HepG2 (cell line): Measurements from ENCODE around the gene TNFRSF13B. TPM values are rescaled to one million over a fixed set of nuclear protein-coding genes. Genes with fewer than 3 reads are reported as not detected.

ENCODE experiments used
- ATAC-seq: fragments of 200-7000 bp; cut with Tn5 transposase; 3 replicates; pipeline ENCODE4 v1.9.1; 2020; ENCODE audit warnings: mild to moderate bottlenecking, moderate library complexity
- BruUV-seq: library from RNA; stranded (reverse); fragments of 400-500 nt; replicated peaks from 2 replicates; lab custom pipeline; 2021; lab: Mats Ljungman, UMichigan
- CTCF ChIA-PET: fragments of 300-600 bp; formaldehyde crosslinking; extraction: SDS; loops from one replicate; lab custom pipeline; 2021; ENCODE audit warnings: low total read pairs, inconsistent platforms, low intra/inter-chr PET ratio; lab: Yijun Ruan, JAX
- POLR2A ChIA-PET: fragments of 350-600 bp; sonication (Branson Sonifier 250); formaldehyde crosslinking; loops from one replicate; lab custom pipeline; 2020; ENCODE audit warnings: antibody characterized with exemption, inconsistent platforms; lab: Yijun Ruan, JAX
- DNase-seq: peaks from one replicate; pipeline ENCODE4 v3.0.0-alpha.2; 2015; ENCODE audit warnings: low spot score
- FAIRE-seq: peaks from 3 replicates; lab custom pipeline; 2011; peaks lifted over from hg19 to GRCh38; lab: Jason Lieb, UNC
- H2AFZ ChIP-seq: one replicate; pipeline ENCODE4 v1.6.1; 2011; ENCODE audit warnings: low read length, inconsistent platforms
- H3K27ac ChIP-seq: fragments of 300-600 bp; 3 replicates; pipeline ENCODE4 v1.8.0; 2011; ENCODE audit warnings: mixed run types, mild to moderate bottlenecking, mixed read lengths, low read length, inconsistent platforms; ENCODE audit not compliant: insufficient read depth; ENCODE audit errors: extremely low read length
- H3K27me3 ChIP-seq, 2 experiments: fragments of 200-600 bp in 1 of 2; 2 replicates in 1 of 2; 3 replicates in 1 of 2; pipeline versions ENCODE4 v1.6.0 to v1.8.0; 2011; ENCODE audit warnings: low read length in 2 of 2, mild to moderate bottlenecking in 2 of 2, moderate library complexity in 2 of 2, inconsistent platforms in 1 of 2; ENCODE audit not compliant: insufficient read depth in 2 of 2, control insufficient read depth in 1 of 2
- H3K36me3 ChIP-seq, 2 experiments: fragments of 200-600 bp in 1 of 2; replicated peaks in 1 of 2; 2 replicates in 1 of 2; 3 replicates in 1 of 2; pipeline versions ENCODE4 v1.5.1 to v1.8.0; 2011; ENCODE audit warnings: low read length in 2 of 2, inconsistent platforms in 1 of 2; ENCODE audit not compliant: insufficient read depth in 2 of 2, control insufficient read depth in 1 of 2
- H3K4me1 ChIP-seq: 2 replicates; pipeline ENCODE4 v1.5.1; 2012; ENCODE audit warnings: low read length, inconsistent platforms; ENCODE audit not compliant: insufficient read depth
- H3K4me2 ChIP-seq: 2 replicates; pipeline ENCODE4 v1.6.0; 2011; ENCODE audit warnings: low read depth, low read length, inconsistent platforms
- H3K4me3 ChIP-seq, 3 experiments: fragments of 200-600 bp in 1 of 3; sonication (generic), shearing (Covaris generic) in 1 of 3; replicated peaks in 1 of 3; 2 replicates each; pipeline ENCODE4 v1.5.1; 2011 to 2016; ENCODE audit warnings: low read length in 3 of 3, inconsistent platforms in 2 of 3, low read depth in 2 of 3, mild to moderate bottlenecking in 2 of 3, control low read depth in 1 of 3, mixed read lengths in 1 of 3; ENCODE audit not compliant: insufficient read depth in 1 of 3
- H3K79me2 ChIP-seq: one replicate; pipeline ENCODE4 v1.6.1; 2011; ENCODE audit warnings: low read length, inconsistent platforms; ENCODE audit not compliant: insufficient read depth
- H3K9ac ChIP-seq: 2 replicates; pipeline ENCODE4 v1.6.0; 2011; ENCODE audit warnings: mild to moderate bottlenecking, low read depth, low read length, inconsistent platforms; ENCODE audit not compliant: insufficient read depth
- H3K9me3 ChIP-seq: 2 replicates; pipeline ENCODE4 v1.5.1; 2012; ENCODE audit warnings: mild to moderate bottlenecking, low read length
- H4K20me1 ChIP-seq: 2 replicates; pipeline ENCODE4 v1.6.0; 2011; ENCODE audit warnings: inconsistent platforms, mild to moderate bottlenecking, low read length, moderate library complexity; ENCODE audit not compliant: insufficient read depth
- CAMTA2 ChIP-seq: sonication (generic); formaldehyde crosslinking; IDR thresholded peaks from 2 replicates; pipeline ENCODE4 v1.4.0; 2020; ENCODE audit warnings: mild to moderate bottlenecking, missing genetic modification reagents, borderline replicate concordance
- FIP1L1 ChIP-seq: fragments of 200-400 bp; formaldehyde crosslinking; IDR thresholded peaks from 2 replicates; pipeline ENCODE4 v1.6.1; 2018; ENCODE audit warnings: low read depth, mild to moderate bottlenecking, low read length, moderate library complexity, borderline replicate concordance; ENCODE audit not compliant: insufficient read depth
- HNRNPL ChIP-seq: fragments of 200-400 bp; formaldehyde crosslinking; IDR thresholded peaks from 2 replicates; pipeline ENCODE4 v1.6.1; 2017; ENCODE audit warnings: mild to moderate bottlenecking, low read depth, low read length
- NAIF1 ChIP-seq: sonication (generic); formaldehyde crosslinking; IDR thresholded peaks from 2 replicates; pipeline ENCODE4 v1.5.0; 2020; ENCODE audit warnings: mild to moderate bottlenecking, missing genetic modification reagents, borderline replicate concordance
- REPIN1 ChIP-seq: sonication (generic); formaldehyde crosslinking; IDR thresholded peaks from 2 replicates; pipeline ENCODE4 v1.8.0; 2022; ENCODE audit warnings: missing genetic modification reagents, low read depth, mild to moderate bottlenecking, borderline replicate concordance
- TARDBP ChIP-seq: sonication (generic); formaldehyde crosslinking; IDR thresholded peaks from 2 replicates; pipeline ENCODE4 v1.8.0; 2022; ENCODE audit warnings: mild to moderate bottlenecking, missing genetic modification reagents
- ZFP37 ChIP-seq: sonication (generic); formaldehyde crosslinking; IDR thresholded peaks from 2 replicates; pipeline ENCODE4 v1.4.0; 2020; ENCODE audit warnings: missing genetic modification reagents, borderline replicate concordance
- ZFP82 ChIP-seq: sonication (generic); formaldehyde crosslinking; IDR thresholded peaks from 2 replicates; pipeline ENCODE4 v1.5.1; 2020; ENCODE audit warnings: mild to moderate bottlenecking, missing genetic modification reagents, borderline replicate concordance
- ZNF253 ChIP-seq: sonication (generic); formaldehyde crosslinking; IDR thresholded peaks from 2 replicates; pipeline ENCODE4 v1.8.0; 2022; ENCODE audit warnings: mild to moderate bottlenecking, missing genetic modification reagents, borderline replicate concordance
- ZNF274 ChIP-seq: sonication (generic); formaldehyde crosslinking; IDR thresholded peaks from 2 replicates; pipeline ENCODE4 v1.5.1; 2020; ENCODE audit warnings: mild to moderate bottlenecking, missing genetic modification reagents
- ZNF317 ChIP-seq: sonication (generic); formaldehyde crosslinking; IDR thresholded peaks from 2 replicates; pipeline ENCODE4 v1.5.0; 2020; ENCODE audit warnings: mild to moderate bottlenecking, missing genetic modification reagents
- ZNF558 ChIP-seq: sonication (generic); formaldehyde crosslinking; IDR thresholded peaks from 2 replicates; pipeline ENCODE4 v1.9.0; 2022; ENCODE audit warnings: mild to moderate bottlenecking, missing genetic modification reagents, borderline replicate concordance
- ZNF564 ChIP-seq: sonication (generic); formaldehyde crosslinking; IDR thresholded peaks from 2 replicates; pipeline ENCODE4 v1.8.1; 2023; ENCODE audit warnings: mild to moderate bottlenecking, missing genetic modification reagents
- ZNF652 ChIP-seq: IDR thresholded peaks from 2 replicates; pipeline ENCODE4 v1.6.1; 2016; ENCODE audit warnings: low read depth, borderline replicate concordance
- WGBS: methylation state at CpG from one replicate; pipeline ENCODE4 v1.1.6; 2017; ENCODE audit warnings: low lambda C conversion rate; 5-methylcytosine and 5-hydroxymethylcytosine counted together
- in situ Hi-C: cut with HindIII; loops from 2 replicates; pipeline ENCODE4 v1.10.0; 2017; ENCODE audit warnings: low pct_unique_long_range_greater_than_20kb; ENCODE audit not compliant: extremely low pct_ligation_motif_present
- intact Hi-C: fragments of 100-400 bp; cut with micrococcal nuclease; formaldehyde crosslinking; loops from one replicate; pipeline ENCODE4 v1.10.0; 2022; ENCODE audit not compliant: unreplicated experiment
- polyA plus RNA-seq, 8 experiments: library from polyadenylated mRNA; depleted of rRNA in 3 of 8; stranded (reverse) in 7 of 8; unstranded in 1 of 8; fragments of >200 nt; fragmentation: Illumina TruSeq in 4 of 8; extraction: Trizol in 4 of 8; gene quantifications; 2 replicates each; pipeline versions ENCODE4 v1.2.1 to v1.2.3, GENCODE V29; 2011 to 2016; ENCODE audit warnings: low read depth in 4 of 8, missing spikeins in 1 of 8, mixed read lengths in 1 of 8; ENCODE audit not compliant: insufficient read depth in 1 of 8
- total RNA-seq, 5 experiments: library from RNA; depleted of rRNA; stranded (reverse); fragments of >200 nt; fragmentation: Illumina TruSeq; extraction: Trizol; gene quantifications; 2 replicates each; pipeline ENCODE4 v1.2.3, GENCODE V29; 2016; ENCODE audit warnings: low read depth in 1 of 5
- TF ChIP-seq, protein P1 (sequence below): sonication (generic); formaldehyde crosslinking; IDR thresholded peaks from 2 replicates; pipeline ENCODE4 v1.8.1; 2023; ENCODE audit warnings: mild to moderate bottlenecking, missing genetic modification reagents
- TF ChIP-seq, protein P2 (sequence below): sonication (generic); formaldehyde crosslinking; IDR thresholded peaks from 2 replicates; pipeline ENCODE4 v1.8.1; 2023; ENCODE audit warnings: missing genetic modification reagents, inconsistent platforms, borderline replicate concordance

TNFRSF13B gene
- total and polyA plus RNA-seq, 2 of the 13 experiments (the other 11 are each of a cell fraction or from before 2014, with no cell fraction given), result not detected

DNA sequence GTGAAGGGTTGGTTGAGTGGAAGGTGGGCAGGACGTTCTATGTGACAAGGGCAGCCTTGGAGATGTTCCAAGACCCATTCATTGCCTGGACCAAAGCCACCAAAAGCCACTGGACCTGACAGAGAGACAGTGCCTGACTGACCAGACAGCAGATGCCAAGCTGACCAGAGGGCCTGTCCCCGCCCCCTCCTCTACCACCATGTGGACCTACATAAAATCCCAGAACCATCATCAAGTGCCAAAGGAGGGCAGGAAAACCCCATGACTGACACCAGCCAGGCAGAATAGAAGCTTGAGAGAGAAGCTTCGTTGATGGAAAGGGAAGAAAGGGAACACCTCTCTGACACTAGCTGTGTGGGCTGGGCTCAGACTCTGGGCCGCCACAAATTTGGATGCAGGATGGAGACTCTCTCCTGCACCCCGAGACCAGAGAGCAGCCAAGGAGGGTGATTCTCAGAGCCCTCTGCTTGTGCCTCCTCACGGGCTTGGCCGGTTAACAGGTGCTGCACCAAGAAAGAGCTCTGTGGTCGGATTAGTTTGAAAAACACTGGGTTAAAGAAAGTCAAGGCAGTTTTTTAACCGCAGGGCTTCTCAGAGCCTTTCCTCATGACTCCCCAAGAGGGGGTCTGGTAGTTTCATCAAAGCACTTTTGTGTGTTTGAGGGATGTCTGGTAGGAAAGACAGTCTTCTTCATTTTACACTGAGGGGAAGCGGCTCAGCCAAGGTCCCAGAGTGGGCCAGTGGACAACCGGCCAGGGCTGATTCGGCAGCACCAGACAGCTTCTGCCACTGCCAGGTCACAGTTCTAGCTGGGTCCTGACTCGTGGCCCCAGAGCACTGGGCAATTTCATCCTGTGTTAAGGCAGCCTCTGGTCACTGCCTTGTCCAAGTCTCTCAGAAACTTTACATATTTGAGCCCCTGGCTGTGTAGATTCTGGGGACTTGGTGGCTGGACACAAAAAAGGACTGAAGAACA lies 1.7 kb downstream of the TNFRSF13B start (continued):
- TF ChIP-seq REPIN1 (CRISPR knock-in tag) (no peak), HNRNPL (no peak), ZFP37 (CRISPR knock-in tag) (no peak)

DNA sequence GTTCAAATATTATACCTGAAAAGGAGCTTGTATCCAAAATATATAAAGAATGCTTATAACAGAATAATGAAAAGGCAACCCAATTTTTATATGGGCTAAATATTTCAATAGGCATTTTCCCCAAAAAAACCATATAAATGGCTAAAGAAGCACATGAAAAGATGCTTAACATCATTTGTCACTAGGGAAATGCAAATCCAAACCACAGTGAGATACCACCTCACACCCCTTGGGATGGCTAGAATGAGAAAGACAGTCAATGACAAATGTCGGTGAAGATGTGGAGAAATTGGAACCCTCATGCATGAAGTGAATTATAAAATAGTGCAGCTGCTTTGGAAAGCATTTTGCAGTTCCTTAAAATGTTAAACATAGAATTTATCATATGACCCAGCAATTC lies 3.1 kb downstream of the TNFRSF13B start:
- POLR2A ChIA-PET, result no interaction called here

More for the DNA sequence above, 3.1 kb downstream of the TNFRSF13B start:
- Histone ChIP-seq H3K9ac (no peak overlapping the region), H3K27ac (no peak overlapping the region), H3K9me3 (no peaks in the 10 kb centered on the region), H3K79me2 (no peaks in the 10 kb centered on the region), H3K4me2 (no peak overlapping the region), H2AFZ (no peak overlapping the region), H3K4me1 (no peaks in the 10 kb centered on the region), H3K36me3 (no peaks in the 10 kb centered on the region), H4K20me1 (no peaks in the 10 kb centered on the region), H3K27me3 (peaks cover 5 to 19% of the 10 kb centered on the region in 2 experiments; a peak in 4 of 5 replicates), H3K4me3 (no peak overlapping the region)
- no peak for FAIRE-seq
- BruUV-seq, result no TSS peak
- no peak for ATAC-seq
- DNase-seq, result no peak
- intact Hi-C loops, result no loop called here
- in situ Hi-C loops, result no loop called here
- CTCF ChIA-PET, result no interaction called here
- WGBS, result 0% methylated on average over 1 of the region's 1 CpG
- TF ChIP-seq TARDBP, result no peak
- TF ChIP-seq ZNF558 (CRISPR knock-in tag), result no peak
- TF ChIP-seq, protein P1, sequence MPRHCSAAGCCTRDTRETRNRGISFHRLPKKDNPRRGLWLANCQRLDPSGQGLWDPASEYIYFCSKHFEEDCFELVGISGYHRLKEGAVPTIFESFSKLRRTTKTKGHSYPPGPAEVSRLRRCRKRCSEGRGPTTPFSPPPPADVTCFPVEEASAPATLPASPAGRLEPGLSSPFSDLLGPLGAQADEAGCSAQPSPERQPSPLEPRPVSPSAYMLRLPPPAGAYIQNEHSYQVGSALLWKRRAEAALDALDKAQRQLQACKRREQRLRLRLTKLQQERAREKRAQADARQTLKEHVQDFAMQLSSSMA (CRISPR knock-in tag), result no peak
- no peak for TF ChIP-seq FIP1L1
- no peak for TF ChIP-seq NAIF1 (CRISPR knock-in tag)
- no peak for TF ChIP-seq CAMTA2 (CRISPR knock-in tag)
- TF ChIP-seq, protein P2, sequence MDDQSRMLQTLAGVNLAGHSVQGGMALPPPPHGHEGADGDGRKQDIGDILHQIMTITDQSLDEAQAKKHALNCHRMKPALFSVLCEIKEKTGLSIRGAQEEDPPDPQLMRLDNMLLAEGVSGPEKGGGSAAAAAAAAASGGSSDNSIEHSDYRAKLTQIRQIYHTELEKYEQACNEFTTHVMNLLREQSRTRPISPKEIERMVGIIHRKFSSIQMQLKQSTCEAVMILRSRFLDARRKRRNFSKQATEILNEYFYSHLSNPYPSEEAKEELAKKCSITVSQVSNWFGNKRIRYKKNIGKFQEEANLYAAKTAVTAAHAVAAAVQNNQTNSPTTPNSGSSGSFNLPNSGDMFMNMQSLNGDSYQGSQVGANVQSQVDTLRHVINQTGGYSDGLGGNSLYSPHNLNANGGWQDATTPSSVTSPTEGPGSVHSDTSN, result no peak
- no peak for TF ChIP-seq ZNF564 (CRISPR knock-in tag)
- TF ChIP-seq ZFP82, result no peak
- no peak for TF ChIP-seq ZNF317 (CRISPR knock-in tag)
- no peak for TF ChIP-seq ZNF253 (CRISPR knock-in tag)
- TF ChIP-seq ZNF274, result no peak
- TF ChIP-seq ZNF652 (CRISPR knock-in tag), result no peak
